ENCODE measurements around the gene EFEMP1.

Gene EFEMP1

GRCh38 chr2:55931281-55931680 is 7.7 kb upstream of the EFEMP1 start:
- DNase-seq, result no peak

- DNase-seq, result no peak
Observed at GRCh38 chr2:55929476-55929875, 5.9 kb upstream of the EFEMP1 start.

- no peak for DNase-seq
Observed at GRCh38 chr2:55926974-55927373, 3.4 kb upstream of the EFEMP1 start.

- no peak for DNase-seq
Observed at GRCh38 chr2:55926246-55926645, 2.7 kb upstream of the EFEMP1 start.

GRCh38 chr2:55923982-55924321 is 370 bp upstream of the EFEMP1 start:
- DNase-seq, result no peak

- DNase-seq, result no peak
Observed at GRCh38 chr2:55922291-55922907, 1.2 kb downstream of the EFEMP1 start.

- no peak for DNase-seq
Observed at GRCh38 chr2:55919574-55919973, 4.0 kb downstream of the EFEMP1 start.

GRCh38 chr2:55918856-55919255 is 4.7 kb downstream of the EFEMP1 start:
- DNase-seq, result no peak

- no peak for DNase-seq
Observed at GRCh38 chr2:55917713-55918390, 5.7 kb downstream of the EFEMP1 start.

- no peak for DNase-seq
Observed at GRCh38 chr2:55917117-55917516, 6.5 kb downstream of the EFEMP1 start.

- no peak for DNase-seq
Observed at GRCh38 chr2:55916473-55917049, 7.0 kb downstream of the EFEMP1 start.

GRCh38 chr2:55914786-55915185 is 8.8 kb downstream of the EFEMP1 start:
- DNase-seq, result no peak

- DNase-seq, result no peak
Observed at GRCh38 chr2:55912926-55913325, 10.7 kb downstream of the EFEMP1 start.

GRCh38 chr2:55910077-55910476 is 13.5 kb downstream of the EFEMP1 start:
- no peak for DNase-seq

GRCh38 chr2:55907686-55908085 is 15.9 kb downstream of the EFEMP1 start:
- no peak for DNase-seq

GRCh38 chr2:55906993-55907392 is 16.6 kb downstream of the EFEMP1 start:
- no peak for DNase-seq

- DNase-seq, result no peak
Observed at GRCh38 chr2:55903727-55904126, 19.9 kb downstream of the EFEMP1 start.

- DNase-seq, result no peak
Observed at GRCh38 chr2:55902971-55903370, 20.6 kb downstream of the EFEMP1 start.

- no peak for DNase-seq
Observed at GRCh38 chr2:55902429-55902828, 21.2 kb downstream of the EFEMP1 start.

GRCh38 chr2:55901941-55902340 is 21.6 kb downstream of the EFEMP1 start:
- no peak for DNase-seq

- no peak for DNase-seq
Observed at GRCh38 chr2:55901322-55901721, 22.3 kb downstream of the EFEMP1 start.

GRCh38 chr2:55899881-55900280 is 23.7 kb downstream of the EFEMP1 start:
- no peak for DNase-seq

- no peak for DNase-seq
Observed at GRCh38 chr2:55898386-55899040, 25.1 kb downstream of the EFEMP1 start.

- no peak for DNase-seq
Observed at GRCh38 chr2:55896633-55897032, 26.9 kb downstream of the EFEMP1 start.

All from effector CD8-positive, alpha-beta T cell (primary cell).